Panc1 (cell line): ENCODE results near the gene PLD1.

Experiments
- POLR2AphosphoS5 ChIP-seq: IDR thresholded peaks from 2 replicates; pipeline ENCODE4 v1.6.1; 2012; ENCODE audit warnings: mild to moderate bottlenecking, low read depth, low read length, moderate library complexity
- TF ChIP-seq, protein P1 (sequence below): fragments of 450-650 bp; IDR thresholded peaks from 2 replicates; pipeline ENCODE4 v1.5.1; 2017; ENCODE audit warnings: mild to moderate bottlenecking

DNA sequence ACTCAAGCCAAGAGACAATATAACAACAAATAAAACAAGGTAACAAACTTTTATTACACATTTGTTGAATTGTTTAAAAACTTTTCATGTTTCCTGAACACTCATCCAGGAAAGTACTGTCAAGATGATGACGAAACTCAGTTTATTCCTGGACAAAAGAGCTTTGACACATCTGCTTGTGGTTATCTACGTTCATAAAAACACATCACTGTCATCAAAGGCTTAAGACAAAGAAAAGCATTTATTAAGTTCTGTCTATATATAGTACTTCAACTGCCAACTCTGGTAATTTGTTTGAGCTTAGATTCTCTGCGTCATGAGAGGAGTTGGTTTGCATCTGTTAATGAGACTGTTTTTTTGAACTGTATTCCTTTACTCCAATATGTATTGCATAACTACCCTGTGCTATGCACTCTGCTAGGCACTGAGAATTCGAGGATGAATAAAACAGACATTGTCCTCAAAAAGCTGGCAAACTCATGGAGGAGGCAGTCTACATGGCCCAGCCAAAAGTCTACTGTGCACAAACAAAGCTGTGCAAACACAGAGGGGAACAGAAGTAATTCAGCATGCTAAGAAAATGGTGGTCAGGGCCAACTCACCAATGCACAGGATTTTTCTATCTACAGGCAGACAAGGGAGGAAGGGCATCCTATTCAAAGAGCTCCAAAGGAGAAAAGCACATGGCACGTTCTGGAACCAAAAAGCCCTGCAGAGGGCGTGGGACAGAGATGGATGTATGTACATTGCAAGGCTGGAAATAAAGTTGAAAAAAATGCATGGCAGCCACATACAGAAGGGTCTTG is 21.5 kb downstream of the PLD1 start:
- no peak for TF ChIP-seq POLR2AphosphoS5
- TF ChIP-seq, protein P1, sequence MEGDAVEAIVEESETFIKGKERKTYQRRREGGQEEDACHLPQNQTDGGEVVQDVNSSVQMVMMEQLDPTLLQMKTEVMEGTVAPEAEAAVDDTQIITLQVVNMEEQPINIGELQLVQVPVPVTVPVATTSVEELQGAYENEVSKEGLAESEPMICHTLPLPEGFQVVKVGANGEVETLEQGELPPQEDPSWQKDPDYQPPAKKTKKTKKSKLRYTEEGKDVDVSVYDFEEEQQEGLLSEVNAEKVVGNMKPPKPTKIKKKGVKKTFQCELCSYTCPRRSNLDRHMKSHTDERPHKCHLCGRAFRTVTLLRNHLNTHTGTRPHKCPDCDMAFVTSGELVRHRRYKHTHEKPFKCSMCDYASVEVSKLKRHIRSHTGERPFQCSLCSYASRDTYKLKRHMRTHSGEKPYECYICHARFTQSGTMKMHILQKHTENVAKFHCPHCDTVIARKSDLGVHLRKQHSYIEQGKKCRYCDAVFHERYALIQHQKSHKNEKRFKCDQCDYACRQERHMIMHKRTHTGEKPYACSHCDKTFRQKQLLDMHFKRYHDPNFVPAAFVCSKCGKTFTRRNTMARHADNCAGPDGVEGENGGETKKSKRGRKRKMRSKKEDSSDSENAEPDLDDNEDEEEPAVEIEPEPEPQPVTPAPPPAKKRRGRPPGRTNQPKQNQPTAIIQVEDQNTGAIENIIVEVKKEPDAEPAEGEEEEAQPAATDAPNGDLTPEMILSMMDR = peak; percentile 48
